ENCODE data around the gene SRGAP1.

- TF ChIP-seq CTCF (IDR thresholded peaks at IDR 0.05) (no peak), POLR2AphosphoS5 (IDR thresholded peaks at IDR 0.05) (no peak)
Measured at GRCh38 chr12:63874897-63875480, 30.5 kb downstream of the SRGAP1 start.

Data from gastroesophageal sphincter (tissue), 3 donors.